Activated CD8-positive, alpha-beta memory T cell treated with anti-CD3 and anti-CD28 coated beads, Interleukin-2, amount 50 U/mL, for 24 hours (primary cell): ENCODE data around the gene ASCL1.

ENCODE experiments used
- DNase-seq: peaks from one replicate; pipeline ENCODE4 v3.0.0-alpha.2; 2020; ENCODE audit errors: extremely low read depth

Gene ASCL1

DNA sequence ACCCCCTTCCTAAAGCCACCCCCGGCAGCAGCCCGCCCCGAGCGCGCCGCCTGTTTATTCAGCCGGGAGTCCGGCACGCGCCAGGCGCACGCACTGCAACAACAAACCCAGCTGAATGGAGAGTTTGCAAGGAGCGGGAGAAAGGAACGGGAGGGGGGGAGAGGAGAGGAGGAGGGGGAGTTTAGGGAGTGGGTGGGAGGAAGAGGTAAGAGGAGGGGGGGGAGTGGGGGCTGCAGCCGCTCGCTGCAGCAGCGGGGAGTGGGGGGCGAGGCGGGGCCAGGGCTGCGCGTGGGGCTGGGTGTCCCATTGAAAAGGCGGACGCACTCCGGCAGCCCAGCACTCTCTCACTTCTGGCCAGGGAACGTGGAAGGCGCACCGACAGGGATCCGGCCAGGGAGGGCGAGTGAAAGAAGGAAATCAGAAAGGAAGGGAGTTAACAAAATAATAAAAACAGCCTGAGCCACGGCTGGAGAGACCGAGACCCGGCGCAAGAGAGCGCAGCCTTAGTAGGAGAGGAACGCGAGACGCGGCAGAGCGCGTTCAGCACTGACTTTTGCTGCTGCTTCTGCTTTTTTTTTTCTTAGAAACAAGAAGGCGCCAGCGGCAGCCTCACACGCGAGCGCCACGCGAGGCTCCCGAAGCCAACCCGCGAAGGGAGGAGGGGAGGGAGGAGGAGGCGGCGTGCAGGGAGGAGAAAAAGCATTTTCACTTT, at the start of gene ASCL1:
TSS of gene ASCL1 (plus strand) at position 336 of the 712 bp plus-strand sequence. CDS start 571 bp downstream, outside the sequence.
- no peak for DNase-seq

GRCh38 chr12:102907918-102908317, 49.6 kb upstream of the ASCL1 start:
- no peak for DNase-seq

- no peak for DNase-seq
Observed at GRCh38 chr12:102910137-102910536, 47.3 kb upstream of the ASCL1 start.

DNA sequence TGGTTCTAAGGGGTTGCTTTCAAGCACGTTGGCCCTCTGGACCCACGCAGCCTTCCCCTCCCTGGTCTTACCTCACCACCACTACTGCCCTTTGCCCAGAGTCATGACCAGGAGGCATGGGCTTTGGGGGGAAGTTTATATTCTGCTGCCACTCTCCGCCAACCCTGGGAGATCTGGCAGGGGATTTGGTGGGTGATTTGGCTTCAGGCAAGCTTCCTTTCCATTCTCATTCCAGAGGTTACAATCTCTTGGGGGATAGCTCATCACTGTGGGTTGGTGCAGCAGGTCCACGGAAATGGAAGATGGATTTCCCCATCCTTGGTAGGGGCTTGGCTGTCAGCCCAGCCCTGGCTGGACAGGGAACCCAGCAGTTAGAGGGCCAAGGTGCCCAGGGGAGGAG, 46.7 kb upstream of the ASCL1 start:
- no peak for DNase-seq

GRCh38 chr12:102911320-102911719, 46.2 kb upstream of the ASCL1 start:
- no peak for DNase-seq

DNA sequence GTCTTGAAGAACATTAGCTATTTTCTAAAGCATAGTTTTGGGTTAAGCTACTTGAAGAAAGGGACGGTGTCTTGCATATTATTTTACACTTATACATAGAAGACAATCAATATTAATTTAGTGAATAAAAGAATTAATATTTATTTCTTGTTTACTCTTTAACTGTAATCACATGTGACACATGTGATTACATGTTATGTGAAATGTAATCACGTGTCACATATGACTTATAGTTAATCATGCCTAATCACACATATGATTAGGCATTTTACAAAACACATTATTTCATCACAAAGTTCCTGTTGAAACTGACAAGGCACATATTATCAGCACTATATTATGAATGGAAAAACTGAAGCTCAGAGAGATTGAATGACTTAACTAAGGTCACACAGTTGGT, 45.2 kb upstream of the ASCL1 start:
- DNase-seq: no peak

GRCh38 chr12:102913453-102914226, 43.8 kb upstream of the ASCL1 start:
- DNase-seq: no peak

- no peak for DNase-seq
Observed at GRCh38 chr12:102916252-102917025, 41.0 kb upstream of the ASCL1 start.

DNA sequence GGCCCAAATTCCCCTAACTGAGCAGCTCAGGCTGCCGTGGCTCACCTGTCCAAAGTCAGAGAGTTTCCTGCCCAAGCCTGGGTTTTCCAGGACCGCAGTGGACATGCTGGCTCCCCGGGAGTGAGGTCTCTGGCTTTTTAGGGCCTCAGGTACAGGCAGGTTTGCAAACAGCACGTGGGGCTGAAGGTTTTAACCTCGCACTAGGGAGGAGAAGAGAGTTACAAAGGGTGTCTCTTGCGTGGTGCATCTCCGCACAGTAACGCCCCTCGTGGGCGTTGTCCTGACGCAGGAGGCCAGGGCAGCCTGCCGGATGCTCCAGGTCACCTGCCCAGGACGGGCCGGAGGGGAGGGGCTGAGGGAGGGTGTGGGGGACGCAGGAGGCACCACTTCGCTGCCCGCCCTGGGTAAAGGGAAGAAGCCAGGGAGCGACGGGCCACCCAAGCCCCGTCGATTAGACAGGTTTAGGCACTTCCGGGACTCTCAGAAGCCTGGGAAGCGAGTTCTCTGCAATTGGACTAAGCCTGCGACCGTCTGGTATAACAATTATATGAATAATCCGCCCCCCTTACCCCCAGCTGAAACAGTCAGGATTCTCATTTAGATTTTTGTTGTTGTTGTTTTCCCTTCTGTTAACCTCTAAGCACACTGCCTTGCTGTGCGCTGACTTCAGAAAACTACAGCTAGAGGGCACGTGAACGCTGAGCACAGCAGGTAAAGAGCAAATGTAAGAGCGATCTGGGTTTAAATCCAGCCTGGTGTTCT, 40.3 kb upstream of the ASCL1 start, which contains the start of gene PAH:
TSS of gene PAH (minus strand) at position 219 of the 762 bp plus-strand sequence. CDS start at position 105, 114 bp downstream.
- DNase-seq: no peak

DNA sequence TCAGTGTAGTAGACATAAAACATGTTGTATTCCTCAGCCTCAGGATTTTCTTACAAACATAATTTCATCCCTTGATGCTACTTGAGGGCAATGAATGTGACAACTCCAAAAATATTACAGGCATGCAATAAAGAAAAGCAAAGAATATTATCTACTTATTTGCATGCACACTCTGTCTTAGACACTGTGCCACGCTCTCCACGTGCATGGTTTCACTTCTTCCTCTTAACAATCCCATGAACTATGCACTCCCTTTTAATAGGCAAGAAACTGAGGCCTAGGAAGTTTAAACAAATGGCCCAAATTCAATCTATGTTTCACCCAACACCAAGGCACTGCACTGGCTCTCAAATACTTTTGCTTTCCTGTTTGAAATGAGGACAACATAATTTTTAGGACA, 38.6 kb upstream of the ASCL1 start:
- no peak for DNase-seq

DNA sequence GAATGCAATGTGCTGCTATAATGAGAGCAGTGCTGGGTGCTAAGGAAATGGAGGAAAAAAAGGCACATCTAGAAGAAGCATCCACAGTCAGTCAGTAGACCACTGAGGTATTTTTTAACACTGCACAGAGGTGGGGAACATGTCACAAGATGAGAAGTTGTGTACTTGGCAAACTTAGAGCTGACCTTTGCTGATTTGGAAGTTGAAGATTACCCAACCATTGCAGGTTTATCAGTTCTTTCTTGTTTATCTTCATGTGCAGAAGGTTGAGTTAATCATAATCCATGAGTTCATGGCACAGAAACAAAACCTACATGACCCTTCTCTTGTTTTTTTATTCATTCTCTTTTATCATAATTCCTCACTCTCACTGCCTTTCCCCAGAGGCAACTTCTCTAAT, 37.2 kb upstream of the ASCL1 start:
- DNase-seq: no peak

- DNase-seq: no peak
Observed at GRCh38 chr12:102921240-102921639, 36.2 kb upstream of the ASCL1 start.

DNA sequence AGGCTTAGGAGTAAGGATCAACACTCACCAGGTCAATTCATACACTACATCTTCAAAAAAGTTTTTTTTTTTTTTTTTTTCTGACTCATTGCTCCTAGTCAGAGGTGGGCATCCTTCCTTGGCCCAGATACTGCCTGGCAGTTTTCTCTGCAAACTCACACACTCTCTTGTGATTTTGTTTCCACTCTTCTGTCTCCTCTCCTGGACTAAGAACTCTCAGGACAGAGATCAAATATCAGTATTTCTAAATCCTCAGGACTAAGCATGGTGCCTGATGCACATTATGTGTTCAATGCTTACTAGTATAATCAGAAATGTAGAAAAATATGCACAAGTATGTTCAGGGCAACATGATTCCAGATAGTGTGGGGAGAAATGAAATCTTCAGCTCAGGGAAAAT, 30.3 kb upstream of the ASCL1 start:
- no peak for DNase-seq

DNA sequence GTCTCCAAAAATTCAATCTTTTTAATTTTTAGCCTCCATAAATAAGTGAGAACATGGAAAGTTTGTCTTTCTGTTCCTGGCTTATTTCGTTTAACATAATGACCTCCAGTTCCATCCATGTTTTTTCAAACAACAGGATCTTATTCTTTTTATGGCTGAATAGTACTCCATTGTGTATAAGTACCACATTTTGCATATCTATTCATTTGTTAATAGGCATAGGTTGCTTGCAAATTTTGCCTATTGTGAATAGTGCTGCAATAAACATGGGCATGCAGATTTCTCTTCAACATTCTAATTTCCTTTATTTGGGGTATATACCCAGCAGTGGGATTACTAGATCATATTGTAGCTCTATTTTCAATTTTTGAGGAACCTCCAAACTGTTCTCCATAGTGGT, 24.3 kb upstream of the ASCL1 start:
- DNase-seq: no peak

DNA sequence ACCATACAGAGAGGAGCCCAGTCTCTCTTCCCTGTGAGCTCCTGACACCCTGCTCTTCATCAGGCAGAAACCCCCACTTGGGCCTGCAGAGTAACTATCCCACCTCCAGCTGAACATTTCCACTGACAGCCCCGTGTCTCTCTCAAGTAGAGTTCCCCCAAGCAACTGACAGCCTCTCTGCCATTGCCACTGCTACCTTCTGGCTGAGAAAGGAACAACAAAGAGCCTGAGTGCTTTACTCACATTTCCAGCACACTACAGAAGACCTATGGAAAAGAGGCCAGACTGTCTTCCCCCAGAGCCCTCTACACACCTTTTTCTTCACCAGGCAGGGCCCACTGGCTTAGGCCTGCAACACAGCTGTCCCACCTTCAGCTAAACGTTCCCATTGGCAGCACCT, 18.4 kb upstream of the ASCL1 start:
- DNase-seq: no peak

- DNase-seq: no peak
Observed at GRCh38 chr12:102939670-102940222, 17.7 kb upstream of the ASCL1 start.

GRCh38 chr12:102946042-102946441, 11.4 kb upstream of the ASCL1 start:
- no peak for DNase-seq

GRCh38 chr12:102948941-102949352, 8.5 kb upstream of the ASCL1 start:
- DNase-seq: peak; percentile 8

DNA sequence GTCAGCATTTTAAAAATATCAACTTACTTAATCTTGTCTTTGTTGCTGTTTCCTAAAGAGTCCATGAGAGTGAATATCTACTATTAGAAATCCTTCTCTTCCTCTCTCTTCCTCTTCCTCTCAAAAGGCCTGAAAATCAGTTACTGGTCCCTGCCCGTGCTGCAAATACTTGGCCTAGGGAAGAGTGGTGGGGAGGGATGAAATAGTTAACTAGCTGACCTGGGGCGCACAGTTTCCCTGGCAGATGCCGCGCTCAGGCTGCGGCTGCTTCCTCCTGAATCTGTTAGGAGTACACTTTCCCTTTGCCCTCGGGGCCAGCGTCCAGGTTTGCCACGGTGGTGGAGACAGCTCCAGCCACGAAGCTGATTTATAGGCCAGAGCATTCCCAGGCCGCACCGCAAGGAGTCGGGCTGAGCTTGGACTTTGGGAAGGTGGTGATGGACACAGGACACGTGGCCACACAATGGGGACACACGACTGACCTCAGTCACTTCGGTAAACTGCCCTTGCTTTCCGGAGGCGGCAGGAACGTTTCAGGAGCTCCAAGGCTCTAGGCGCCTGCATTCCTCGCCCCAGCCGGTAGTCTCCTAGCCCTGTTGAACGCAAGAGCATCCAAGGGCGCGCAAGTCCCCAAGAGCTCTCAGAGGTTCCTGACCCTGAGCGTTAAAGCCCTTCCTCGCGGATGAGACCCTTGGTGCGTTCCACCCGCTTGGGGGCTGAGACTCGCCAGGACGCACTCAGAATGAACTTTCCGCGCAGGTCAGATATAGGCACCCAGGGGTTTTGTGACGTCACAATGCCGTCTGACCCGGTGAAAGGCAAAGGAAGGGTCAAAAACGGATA, 7.1 kb upstream of the ASCL1 start:
- no peak for DNase-seq

- no peak for DNase-seq
Observed at GRCh38 chr12:102950950-102951619, 6.4 kb upstream of the ASCL1 start.
